Fibroblast of the conjunctiva (primary cell): ENCODE results near the gene KNDC1.

Experiments used
- DNase-seq: peaks from one replicate; pipeline ENCODE4 v3.0.0-alpha.2; 2010; ENCODE audit warnings: low read depth

The KNDC1 gene

DNA sequence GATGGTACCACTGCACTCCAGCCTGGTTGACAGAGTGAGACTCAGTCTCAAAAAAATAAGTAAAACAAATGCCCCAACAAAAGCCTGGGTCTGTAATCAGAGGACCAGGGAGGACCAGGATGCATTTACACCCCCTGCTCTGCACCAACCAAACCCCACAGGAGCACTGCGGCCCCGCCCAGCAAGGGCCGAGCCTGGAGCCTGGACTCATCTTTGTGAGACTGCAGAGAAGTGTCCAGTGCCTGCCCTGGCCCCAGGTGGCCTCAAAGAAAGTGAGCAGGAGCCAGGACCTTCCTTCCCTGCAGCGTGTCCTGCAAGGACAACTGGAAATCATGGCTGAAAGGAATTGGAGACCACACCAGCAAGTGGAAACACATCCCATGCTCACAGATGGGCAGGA lies 31.6 kb downstream of the KNDC1 start:
- DNase-seq, result no peak

- no peak for DNase-seq
These were observed 34.1 kb downstream of the KNDC1 start for GRCh38 chr10:133194151-133194550.

GRCh38 chr10:133195096-133195495 lies 35.1 kb downstream of the KNDC1 start:
- DNase-seq, result no peak

DNA sequence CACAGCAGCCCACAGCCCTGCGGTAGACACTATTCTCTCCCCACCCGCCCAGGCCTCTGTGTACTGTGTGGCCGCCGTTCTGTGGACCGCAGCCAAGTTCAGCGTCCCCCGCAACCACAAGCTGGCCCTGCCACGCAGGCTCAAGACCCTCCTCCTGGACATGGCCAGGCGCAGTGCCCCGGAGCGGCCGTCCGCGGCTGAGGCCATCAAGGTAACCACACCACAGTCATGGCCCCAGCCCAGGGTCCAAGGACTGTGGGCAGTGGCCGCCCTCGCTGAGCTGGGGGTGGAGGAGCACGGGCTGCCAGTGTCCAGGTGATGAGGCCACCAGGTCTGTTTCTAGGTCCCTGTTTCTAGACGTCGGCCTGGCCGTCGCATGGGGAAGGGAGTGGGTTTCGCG lies 35.6 kb downstream of the KNDC1 start:
- no peak for DNase-seq

DNA sequence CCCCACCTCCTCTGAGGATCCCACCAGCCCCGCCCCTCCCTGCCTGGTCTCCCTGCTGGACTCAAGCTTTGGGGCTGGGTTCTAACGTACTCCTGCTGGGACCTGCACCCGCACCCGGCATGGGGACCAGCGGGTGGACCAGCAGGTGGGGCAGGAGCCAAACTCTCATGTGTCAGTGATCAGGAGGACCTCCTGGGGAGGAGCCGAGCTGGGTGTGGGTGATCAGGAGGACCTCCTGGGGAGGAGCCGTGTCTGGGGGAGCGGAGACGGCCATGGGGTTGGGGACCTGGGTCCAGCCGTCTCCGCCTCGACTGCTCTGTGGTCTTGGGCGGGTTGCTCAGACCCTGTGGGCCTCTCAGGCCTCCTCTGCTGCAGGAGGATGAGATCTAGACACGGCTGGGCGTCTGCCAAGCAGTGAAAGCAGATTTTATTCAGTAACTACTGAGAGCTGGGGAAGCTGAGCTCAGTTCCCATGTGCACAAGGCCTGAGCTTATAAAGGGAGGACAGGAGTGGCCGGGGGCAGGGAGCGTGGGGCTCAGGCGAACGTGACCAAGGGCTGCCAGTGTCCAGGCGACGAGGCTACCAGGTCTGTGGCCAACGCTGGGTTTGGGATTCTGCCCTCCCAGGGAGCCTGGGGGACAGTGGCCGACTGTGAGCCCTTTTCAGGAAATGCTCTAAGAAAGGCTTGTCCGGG lies 36.3 kb downstream of the KNDC1 start:
- DNase-seq, result no peak

DNA sequence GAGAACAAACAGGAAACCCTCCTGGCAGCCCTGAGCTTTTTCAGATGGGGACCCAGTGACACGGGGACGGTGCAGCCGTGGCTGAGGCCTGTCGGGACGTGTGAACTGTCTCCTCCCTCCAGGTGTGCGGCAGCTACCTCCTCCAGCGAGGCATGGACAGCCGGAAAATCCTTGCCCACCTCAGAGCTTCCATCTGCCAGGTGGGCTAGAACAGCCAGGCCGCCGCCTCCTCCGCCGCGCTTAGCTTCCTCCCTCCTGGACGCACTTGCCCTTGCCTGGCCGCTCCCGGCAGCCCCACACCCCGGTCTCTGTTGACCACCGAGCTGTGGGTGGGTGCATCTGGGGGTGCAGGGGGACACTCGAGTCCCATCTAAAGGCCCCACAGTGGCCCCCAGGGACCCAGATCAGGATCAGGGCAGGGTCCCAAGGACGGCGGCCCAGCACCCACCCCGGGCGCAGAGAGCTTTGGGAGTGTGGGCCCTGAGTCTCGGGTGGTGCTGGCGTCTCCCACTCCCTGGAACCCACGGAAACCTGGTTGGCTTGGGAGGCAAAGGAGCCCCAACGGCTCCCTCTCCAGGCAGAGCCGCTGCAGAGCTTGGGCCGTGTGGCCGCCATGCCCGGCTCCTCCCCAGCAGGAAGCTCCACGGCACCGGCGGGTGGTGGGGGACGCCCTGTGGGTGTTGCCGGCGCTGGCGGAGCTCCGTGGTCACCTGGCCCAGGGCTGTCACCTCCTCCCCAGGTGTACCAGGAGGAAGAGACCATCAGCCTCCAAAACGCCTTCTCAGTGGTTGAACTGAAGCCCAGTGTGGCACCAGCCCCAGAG lies 37.1 kb downstream of the KNDC1 start:
- DNase-seq, result no peak

GRCh38 chr10:133197786-133198185 lies 37.8 kb downstream of the KNDC1 start:
- DNase-seq, result no peak

GRCh38 chr10:133198206-133198605 lies 38.2 kb downstream of the KNDC1 start:
- no peak for DNase-seq

DNA sequence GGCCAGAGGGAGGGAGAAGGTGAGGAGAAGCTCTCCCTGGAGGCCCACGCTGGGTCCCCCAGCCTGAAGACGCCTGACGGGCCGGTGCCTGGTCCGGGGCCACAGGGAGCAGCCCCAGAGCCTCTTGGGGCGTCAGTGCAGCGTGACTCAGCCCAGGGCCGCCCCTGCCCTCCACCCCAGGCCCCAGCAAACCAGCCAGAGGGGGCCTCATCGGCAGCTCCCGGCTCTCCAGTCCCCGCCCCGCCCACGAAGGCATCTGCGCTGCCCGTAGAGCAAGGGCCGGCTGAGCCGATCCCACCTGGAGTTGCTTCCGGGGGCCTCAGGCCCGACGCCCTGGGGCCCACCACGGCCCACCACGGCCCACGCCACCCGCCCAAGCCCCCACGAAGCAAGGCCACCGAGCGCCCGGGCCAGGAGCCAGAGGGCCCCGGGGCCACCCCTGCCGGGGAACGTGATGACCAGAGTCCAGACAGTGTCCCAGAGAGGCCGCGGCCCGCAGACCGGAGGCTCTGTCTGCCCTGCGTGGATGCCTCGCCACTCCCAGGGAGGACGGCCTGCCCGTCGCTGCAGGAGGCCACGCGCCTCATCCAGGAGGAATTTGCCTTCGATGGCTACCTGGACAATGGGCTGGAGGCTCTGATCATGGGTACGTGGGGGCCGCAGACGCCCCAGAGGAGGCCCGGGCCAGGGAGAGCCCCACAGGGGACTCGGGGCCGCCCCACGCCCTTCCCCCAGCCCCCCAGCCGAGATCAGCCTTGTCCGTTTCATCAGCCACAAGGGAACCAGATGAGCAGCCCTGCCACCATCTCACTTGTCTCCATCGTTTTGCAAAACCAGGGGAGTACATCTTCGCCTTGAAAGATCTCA lies 38.8 kb downstream of the KNDC1 start:
- DNase-seq, result no peak

DNA sequence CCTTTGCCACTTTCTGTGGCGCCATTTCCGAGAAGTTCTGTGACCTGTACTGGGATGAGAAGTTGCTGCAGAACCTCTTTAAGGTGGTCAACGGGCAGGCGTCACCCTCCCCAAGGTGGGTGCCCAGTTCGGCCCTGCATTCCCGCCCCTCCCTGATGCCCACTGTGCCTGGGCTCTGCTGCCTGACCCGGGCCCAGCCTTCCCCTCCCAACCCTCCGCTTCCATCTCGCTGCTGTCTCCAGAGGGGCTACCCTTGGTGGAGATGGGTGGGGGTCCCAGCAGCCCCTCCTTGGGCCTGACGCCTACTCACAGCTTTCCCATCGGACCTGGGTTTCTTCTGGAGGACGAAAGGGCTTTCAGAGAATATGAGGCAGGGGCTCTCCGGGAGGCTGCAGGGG lies 39.5 kb downstream of the KNDC1 start:
- DNase-seq, result no peak

DNA sequence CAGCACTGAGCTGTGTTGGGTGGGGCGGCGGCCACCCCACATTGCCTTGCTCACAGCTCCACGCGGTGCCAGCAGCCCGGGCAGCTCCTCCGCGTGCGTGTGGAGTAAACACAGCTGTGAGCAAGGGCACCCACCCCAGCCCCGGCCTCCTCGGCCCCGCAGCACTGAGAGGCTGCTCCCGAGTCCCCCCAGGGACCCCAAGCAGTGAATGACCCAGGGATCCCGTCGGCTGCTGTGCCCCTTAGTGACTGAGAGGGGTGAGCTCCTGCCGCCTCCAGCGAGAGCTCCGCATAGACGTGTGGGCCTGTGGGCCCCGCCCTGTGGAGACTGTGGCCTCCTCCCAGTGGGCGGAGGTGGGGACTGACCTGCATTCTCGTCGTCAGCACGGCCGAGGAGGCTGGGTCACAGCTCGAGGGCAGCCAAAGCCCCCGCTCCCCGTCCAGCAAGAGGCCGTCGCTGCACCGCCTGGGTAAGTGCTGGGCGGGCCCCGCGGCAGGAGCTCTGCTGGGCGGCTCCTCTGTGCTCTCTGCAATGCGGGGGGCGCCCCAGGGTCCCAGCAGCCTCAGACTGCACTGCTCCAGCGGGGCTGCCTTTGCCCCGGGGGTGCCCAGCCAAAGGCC lies 40.1 kb downstream of the KNDC1 start:
- no peak for DNase-seq

- no peak for DNase-seq
These were observed 40.6 kb downstream of the KNDC1 start for GRCh38 chr10:133200621-133201031.

DNA sequence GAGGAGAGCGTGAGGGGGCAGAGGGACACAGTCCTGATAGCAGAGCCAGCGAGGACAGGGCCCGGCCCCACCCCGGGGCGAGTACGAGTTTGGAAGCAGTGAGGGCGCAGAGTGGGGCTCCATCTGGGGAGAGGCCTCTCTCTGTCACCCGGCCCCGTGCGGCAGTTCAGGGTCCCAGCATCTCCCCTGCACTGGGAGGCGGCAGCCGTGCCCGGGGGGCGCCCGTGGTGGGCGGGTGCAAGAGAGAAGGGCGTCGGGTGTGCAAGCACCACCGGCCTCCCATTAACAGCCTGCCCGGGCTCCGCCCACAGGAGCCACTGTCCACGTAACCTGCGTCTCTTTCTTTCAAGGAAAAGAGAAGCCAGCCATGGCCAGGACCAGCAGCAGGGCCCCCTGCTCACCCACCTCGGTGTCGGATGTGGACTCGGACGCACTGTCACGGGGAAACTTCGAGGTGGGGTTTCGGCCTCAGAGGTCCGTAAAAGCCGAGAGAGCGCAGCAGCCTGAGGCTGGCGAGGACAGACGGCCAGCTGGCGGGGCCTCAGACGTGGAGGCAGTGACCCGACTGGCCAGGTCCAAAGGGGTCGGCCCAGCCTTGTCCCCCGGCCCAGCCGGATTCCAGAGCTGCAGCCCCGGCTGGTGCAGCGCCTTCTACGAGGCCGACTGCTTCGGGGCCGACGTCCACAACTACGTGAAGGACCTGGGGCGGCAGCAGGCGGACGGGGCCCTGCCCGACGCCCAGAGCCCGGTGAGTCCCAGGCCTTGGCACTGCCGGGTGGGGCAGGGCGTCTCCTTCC lies 41.3 kb downstream of the KNDC1 start:
- DNase-seq, result no peak

DNA sequence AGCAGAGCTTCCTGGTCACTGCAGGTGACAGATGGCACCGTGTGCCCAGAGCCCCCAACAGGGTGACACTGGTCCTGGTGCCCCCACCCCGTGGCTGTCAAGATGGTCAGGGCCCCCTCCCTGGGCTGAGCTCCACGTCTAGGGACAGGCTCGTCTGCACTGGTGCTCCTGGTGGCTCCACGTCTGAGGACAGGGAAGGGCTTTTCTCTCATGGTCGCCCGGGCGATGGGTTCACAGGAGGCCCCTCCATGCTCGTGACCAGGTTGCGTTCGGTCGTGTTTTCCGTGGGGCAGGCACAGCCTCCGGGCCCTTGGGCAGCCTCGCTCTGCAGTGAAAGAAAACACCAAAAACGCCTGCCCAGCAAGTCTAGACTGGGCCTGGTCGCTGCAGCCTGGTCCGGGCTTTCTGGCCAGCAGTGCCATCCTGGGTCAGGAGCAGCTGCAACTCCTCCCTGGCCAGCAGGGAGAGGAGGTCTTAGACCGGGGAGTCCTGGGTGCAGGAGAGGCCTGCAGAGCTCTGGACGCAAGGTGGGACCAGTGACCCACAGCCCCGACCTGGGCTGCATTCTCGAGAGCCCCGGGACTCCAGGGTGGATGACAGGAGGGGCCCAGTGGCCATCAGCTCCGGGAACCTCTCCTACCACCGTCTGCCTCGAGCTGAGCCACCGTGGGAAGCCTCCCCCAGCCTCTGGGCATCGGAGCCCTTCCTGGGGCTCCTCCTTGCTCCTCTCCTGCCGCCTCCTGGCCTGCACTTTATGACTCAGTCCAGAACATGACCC lies 42.1 kb downstream of the KNDC1 start:
- DNase-seq, result no peak

DNA sequence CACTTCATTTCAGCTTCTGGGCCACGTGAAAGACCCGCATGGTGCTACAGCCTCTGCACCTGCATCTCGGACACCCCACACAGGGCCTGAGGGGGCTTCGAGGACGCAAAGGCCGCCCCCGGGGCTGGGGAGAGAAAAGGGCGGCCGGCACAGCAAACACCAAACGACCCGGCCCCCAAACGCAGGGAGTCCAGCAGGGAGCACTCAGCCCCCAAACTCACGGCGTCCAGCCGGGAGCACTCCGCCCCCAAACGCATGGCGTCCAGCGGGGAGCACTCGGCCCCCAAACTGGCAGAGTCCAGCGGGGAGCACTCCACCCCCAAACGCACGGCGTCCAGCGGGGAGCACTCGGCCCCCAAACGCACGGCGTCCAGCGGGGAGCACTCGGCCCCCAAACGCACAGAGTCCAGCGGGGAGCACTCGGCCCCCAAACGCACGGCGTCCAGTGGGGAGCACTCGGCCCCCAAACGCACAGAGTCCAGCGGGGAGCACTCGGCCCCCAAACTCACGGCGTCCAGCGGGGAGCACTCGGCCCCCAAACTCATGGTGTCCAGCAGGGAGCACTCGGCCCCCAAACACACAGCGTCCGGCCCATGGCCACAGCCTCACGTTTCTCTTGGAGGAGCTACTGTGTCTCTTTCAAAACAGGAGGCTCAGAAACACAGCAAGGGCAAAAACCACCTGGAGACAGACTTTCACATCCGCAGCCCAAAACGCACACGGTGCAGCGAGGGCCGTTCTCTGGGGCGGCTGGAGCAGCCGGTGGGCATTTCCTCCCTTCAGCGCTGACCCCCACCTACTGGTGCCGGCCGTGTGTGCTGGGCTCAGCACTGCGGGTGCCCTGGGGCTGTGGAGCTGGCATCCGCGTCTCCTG lies 43.0 kb downstream of the KNDC1 start:
- DNase-seq, result no peak

GRCh38 chr10:133203652-133204195 lies 43.7 kb downstream of the KNDC1 start:
- DNase-seq, result no peak

DNA sequence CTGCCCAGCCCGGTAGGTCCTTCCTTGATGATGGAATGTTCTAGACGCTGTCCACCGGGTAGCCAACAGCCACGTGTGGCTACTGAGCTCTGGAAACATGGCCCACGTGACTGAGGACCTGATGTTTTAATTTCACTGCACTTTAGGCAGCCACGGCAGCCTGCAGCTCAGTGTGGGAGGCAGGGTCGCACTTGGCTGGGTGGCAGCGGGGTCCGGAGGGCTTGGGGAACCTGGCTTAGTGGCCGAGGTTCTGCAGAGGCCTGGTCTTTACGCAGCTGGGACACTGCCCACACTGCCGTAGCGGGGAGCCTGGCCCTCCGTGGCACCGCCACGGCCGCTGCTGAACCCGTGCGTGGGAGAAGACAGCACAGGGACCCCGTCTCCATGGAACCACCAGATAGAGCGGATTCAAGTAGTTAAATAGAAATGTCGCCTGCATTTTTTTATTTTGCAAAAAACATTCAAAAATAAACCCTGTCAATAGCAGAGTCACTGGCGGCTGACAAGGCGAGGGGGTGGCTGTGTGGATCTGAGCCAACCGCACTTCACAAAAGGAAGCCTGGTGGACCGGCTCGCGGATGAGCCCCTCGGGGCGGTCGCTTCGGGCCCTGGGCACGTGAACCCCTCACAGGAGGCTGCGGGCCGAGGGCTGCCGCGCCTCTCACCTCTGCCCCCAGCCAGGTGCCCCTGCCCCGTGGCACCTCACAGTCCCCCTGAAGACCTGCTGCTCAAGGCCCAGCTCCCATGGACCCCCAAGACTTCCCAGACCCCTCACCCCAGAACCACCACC lies 44.4 kb downstream of the KNDC1 start:
- no peak for DNase-seq

GRCh38 chr10:133205146-133205545 lies 45.1 kb downstream of the KNDC1 start:
- DNase-seq, result no peak
